ENCODE measurements around the gene PLK4.
"Not testable (repeated sequence)": the region's sequence is repeated elsewhere in the genome, so short reads cannot be mapped to it uniquely, and the experiment has no call there.

Gene PLK4

GRCh38 chr4:127896528-127896927, 15.8 kb downstream of the PLK4 start:
- H3K27ac ChIP-seq, result no peak overlapping the region
- no peak for DNase-seq (ENCODE audit: low spot score)
- POLR2A ChIA-PET (ENCODE audit: low non-redundant PET), result no interaction called here
- CTCF ChIA-PET, result no interaction called here
- TF ChIP-seq CTCF (conservative IDR thresholded peaks at IDR 0.05; ENCODE audit: low read depth), result no peak

DNA sequence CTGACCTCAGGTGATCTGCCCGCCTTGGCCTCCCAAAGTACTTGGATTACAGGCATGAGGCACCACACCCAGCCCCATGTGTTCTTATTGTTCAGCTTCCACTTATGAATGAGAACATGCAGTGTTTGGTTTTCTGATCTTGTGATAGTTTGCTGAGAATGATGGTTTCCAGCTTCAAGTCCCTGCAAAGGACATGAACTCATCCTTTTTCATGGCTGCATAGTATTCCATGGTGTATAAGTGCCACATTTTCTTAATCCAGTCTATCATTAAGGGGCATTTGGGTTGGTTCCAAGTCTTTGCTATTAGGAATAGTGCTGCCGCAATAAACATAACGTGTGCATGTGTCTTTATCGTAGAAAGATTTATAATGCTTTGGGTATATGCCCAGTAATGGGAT, 19.0 kb downstream of the PLK4 start:
- POLR2A ChIA-PET (ENCODE audit: low non-redundant PET); DNase-seq (ENCODE audit: low spot score); H3K27ac ChIP-seq; CTCF ChIA-PET: not testable (repeated sequence)

GRCh38 chr4:127905029-127905428, 24.3 kb downstream of the PLK4 start:
- DNase-seq (ENCODE audit: low spot score), result no peak
- ChIA-PET POLR2A (ENCODE audit: low non-redundant PET) (no interaction called here), CTCF (no interaction called here)
- no peak for TF ChIP-seq CTCF (conservative IDR thresholded peaks at IDR 0.05; ENCODE audit: low read depth)
- H3K27ac ChIP-seq, result no peak overlapping the region

GRCh38 chr4:127916512-127916911, 35.8 kb downstream of the PLK4 start:
- CTCF ChIA-PET, result no interaction called here
- no peak for DNase-seq (ENCODE audit: low spot score)
- POLR2A ChIA-PET (ENCODE audit: low non-redundant PET), result no interaction called here
- TF ChIP-seq CTCF (conservative IDR thresholded peaks at IDR 0.05; ENCODE audit: low read depth), result no peak
- H3K27ac ChIP-seq, result no peak overlapping the region

DNA sequence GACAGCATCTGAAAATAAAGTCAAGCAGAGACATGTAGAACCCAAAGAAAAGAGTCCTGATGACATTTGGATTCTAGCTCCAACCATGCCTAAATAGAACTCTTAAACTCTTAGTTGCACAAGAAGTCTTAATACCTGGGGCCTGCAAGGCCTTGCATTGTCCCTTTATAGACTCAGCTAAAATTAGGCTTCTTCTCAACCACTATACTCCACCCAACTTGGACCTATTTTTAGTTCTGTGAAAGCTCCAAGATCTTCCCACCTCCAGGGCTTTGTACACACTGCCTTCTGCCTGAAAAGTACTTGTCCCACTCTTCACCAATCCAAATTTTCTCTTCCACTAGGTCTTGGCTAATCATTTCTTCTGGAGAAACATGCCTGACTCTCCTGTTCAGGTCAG, 36.5 kb downstream of the PLK4 start:
- no peak for DNase-seq (ENCODE audit: low spot score)
- TF ChIP-seq CTCF (conservative IDR thresholded peaks at IDR 0.05; ENCODE audit: low read depth), result no peak
- H3K27ac ChIP-seq, result no peak overlapping the region
- ChIA-PET CTCF (no interaction called here), POLR2A (ENCODE audit: low non-redundant PET) (no interaction called here)

- H3K27ac ChIP-seq, result no peak overlapping the region
- no peak for TF ChIP-seq CTCF (conservative IDR thresholded peaks at IDR 0.05; ENCODE audit: low read depth)
- no peak for DNase-seq (ENCODE audit: low spot score)
- ChIA-PET POLR2A (ENCODE audit: low non-redundant PET) (no interaction called here), CTCF (interaction anchor here (0.6 kb wide), 1 partner anchor 399 kb away, joined by 3 read pairs; no protein-coding TSS in a partner anchor)
These were observed 39.8 kb downstream of the PLK4 start for GRCh38 chr4:127920521-127920920.

GRCh38 chr4:127922226-127922625, 41.5 kb downstream of the PLK4 start:
- ChIA-PET POLR2A (ENCODE audit: low non-redundant PET) (no interaction called here), CTCF (no interaction called here)
- no peak overlapping the region for H3K27ac ChIP-seq
- no peak for TF ChIP-seq CTCF (conservative IDR thresholded peaks at IDR 0.05; ENCODE audit: low read depth)
- DNase-seq (ENCODE audit: low spot score), result no peak

DNA sequence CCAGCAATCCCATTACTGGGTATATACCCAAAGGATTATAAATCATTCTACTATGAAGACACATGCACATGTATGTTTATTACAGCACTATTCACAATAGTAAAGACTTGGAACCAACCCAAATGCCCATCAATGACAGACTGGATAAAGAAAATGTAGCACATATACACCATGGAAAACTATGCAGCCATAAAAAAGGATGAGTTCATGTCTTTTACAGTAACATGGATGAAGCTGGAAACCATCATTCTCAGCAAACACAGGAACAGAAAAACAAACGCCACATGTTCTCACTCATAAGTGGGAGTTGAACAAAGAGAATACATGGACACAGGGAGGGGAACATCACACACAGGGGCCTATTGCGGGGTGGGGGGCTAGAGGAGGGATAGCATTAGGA, 45.0 kb downstream of the PLK4 start:
- CTCF ChIA-PET; H3K27ac ChIP-seq; POLR2A ChIA-PET (ENCODE audit: low non-redundant PET): not testable (repeated sequence)

More for the DNA sequence above, 45.0 kb downstream of the PLK4 start:
- DNase-seq (ENCODE audit: low spot score), result not testable (repeated sequence)
